AG04450 (cell line): Measurements from ENCODE around the gene NEK1. TPM values are rescaled to one million over a fixed set of nuclear protein-coding genes. Genes with fewer than 3 reads are reported as not detected.
"Not testable (repeated sequence)": the region's sequence is repeated elsewhere in the genome, so short reads cannot be mapped to it uniquely, and the experiment has no call there.

Source experiments
- CTCF ChIA-PET: fragments of 300-600, 350-600 bp; formaldehyde crosslinking; extraction: SDS; loops from one replicate; lab custom pipeline; 2022; ENCODE audit warnings: antibody characterized with exemption, inconsistent platforms; lab: Charles Lee
- POLR2A ChIA-PET: fragments of 350-600 bp; formaldehyde crosslinking; extraction: SDS; loops from one replicate; lab custom pipeline; 2021; ENCODE audit warnings: antibody characterized with exemption, inconsistent platforms; lab: Yijun Ruan, JAX
- DNase-seq: peaks from one replicate; pipeline ENCODE4 v3.0.0-alpha.2; 2011; ENCODE audit warnings: low read depth, low spot score
- H3K27ac ChIP-seq: one replicate; pipeline ENCODE4 v1.5.1; 2012; ENCODE audit warnings: low read depth, low read length, control low read depth
- H3K27me3 ChIP-seq: one replicate; pipeline ENCODE4 v1.6.0; 2012; ENCODE audit warnings: low read length; ENCODE audit not compliant: control insufficient read depth, insufficient read depth
- H3K4me3 ChIP-seq: 2 replicates; pipeline ENCODE4 v1.5.1; 2011; ENCODE audit warnings: mild to moderate bottlenecking, low read depth, low read length, control low read depth
- H3K9me3 ChIP-seq: 2 replicates; pipeline ENCODE4 v1.5.1; 2012; ENCODE audit warnings: low read length; ENCODE audit not compliant: control insufficient read depth, insufficient read depth
- CTCF ChIP-seq: IDR thresholded peaks from 2 replicates; pipeline ENCODE4 v1.5.1; 2011; ENCODE audit warnings: low read depth, low read length, control low read depth, inconsistent platforms
- polyA plus RNA-seq: library from polyadenylated mRNA; depleted of rRNA; stranded (reverse); fragments of >200 nt; gene quantifications from 2 replicates; pipeline ENCODE4 v1.2.3, GENCODE V29; 2011

Gene NEK1
- polyA plus RNA-seq, 1 experiment = 7.7 TPM

DNA sequence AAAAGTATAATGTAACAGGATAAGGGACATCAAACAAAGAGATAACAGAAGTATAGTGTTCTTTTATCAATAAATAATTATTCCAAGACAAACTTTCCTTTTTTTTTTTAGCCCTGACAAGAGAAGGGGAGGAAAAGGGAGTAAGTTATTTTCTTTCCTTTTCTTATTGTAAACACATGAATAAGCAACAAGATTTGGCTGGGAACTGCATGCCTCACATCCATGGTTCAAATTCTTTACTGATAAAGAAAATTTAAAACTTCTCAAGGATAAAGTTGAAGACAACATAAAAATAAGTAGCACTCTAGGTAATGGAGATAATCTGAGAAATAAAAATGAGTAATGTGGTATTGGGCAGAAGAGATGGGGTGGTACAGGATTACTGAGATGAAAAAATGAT is 71.6 kb downstream of the NEK1 start:
- Histone ChIP-seq H3K27ac (no peak overlapping the region), H3K9me3 (no peaks in the 10 kb centered on the region), H3K27me3 (no peaks in the 10 kb centered on the region), H3K4me3 (no peak overlapping the region)
- TF ChIP-seq CTCF = no peak
- CTCF ChIA-PET = interaction anchor here (1.2 kb wide), 1 partner anchor 25 kb away, joined by 3 read pairs; no protein-coding TSS in a partner anchor
- DNase-seq = no peak
- POLR2A ChIA-PET = no interaction called here

GRCh38 chr4:169530048-169530447 is 82.3 kb downstream of the NEK1 start:
- no peak overlapping the region for H3K27ac ChIP-seq
- H3K4me3 ChIP-seq = no peak overlapping the region
- H3K27me3 ChIP-seq = no peaks in the 10 kb centered on the region
- POLR2A ChIA-PET = no interaction called here
- CTCF ChIA-PET = no interaction called here
- no peaks in the 10 kb centered on the region for H3K9me3 ChIP-seq
- DNase-seq = no peak
- no peak for TF ChIP-seq CTCF

DNA sequence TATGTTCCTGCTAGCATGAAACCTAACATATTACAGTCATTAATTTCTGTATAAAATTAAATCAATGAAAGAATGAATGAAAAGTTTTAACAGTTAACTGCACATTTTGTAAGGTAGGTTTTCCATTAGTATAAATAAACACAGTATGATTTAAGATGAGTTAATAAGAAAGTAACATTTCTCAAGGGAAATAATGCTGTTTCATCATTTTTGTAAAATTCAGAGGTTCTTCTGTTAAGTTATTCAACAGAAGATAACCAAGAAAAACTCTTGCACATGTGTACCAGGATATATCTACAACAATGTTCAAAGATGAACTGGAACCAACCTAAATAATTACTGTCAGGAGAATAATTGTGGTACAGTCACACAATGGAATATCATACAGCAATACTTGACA is 88.6 kb downstream of the NEK1 start:
- H3K27me3 ChIP-seq = no peaks in the 10 kb centered on the region
- CTCF ChIA-PET = interaction anchor here (0.5 kb wide), 1 partner anchor 42 kb away, joined by 3 read pairs; no protein-coding TSS in a partner anchor
- no peaks in the 10 kb centered on the region for H3K9me3 ChIP-seq
- H3K27ac ChIP-seq = no peak overlapping the region
- no peak for TF ChIP-seq CTCF
- H3K4me3 ChIP-seq = no peak overlapping the region
- POLR2A ChIA-PET = no interaction called here
- DNase-seq = no peak

DNA sequence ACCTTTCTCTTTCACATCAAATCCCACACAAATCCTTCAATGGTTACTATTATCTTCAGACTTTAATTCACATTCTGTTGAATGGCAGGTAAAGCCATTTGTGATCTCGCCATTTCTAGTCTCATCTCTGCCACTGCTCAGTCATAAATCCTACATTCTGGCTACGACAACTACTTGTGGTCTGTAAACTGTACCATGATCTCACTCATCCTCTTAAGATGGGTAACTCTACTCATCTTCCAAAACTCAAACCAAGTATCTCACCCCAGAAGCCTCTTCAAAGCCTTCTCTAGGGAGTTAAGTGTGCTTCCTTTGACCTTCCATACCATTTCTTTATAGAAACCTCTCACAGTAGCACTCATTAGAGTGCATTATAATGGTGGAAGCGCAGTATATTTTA is 101.8 kb downstream of the NEK1 start:
- H3K4me3 ChIP-seq = no peak overlapping the region
- ChIA-PET POLR2A (no interaction called here), CTCF (no interaction called here)
- DNase-seq = no peak
- H3K27ac ChIP-seq = no peak overlapping the region
- no peaks in the 10 kb centered on the region for H3K27me3 ChIP-seq
- H3K9me3 ChIP-seq = no peaks in the 10 kb centered on the region
- TF ChIP-seq CTCF = no peak

DNA sequence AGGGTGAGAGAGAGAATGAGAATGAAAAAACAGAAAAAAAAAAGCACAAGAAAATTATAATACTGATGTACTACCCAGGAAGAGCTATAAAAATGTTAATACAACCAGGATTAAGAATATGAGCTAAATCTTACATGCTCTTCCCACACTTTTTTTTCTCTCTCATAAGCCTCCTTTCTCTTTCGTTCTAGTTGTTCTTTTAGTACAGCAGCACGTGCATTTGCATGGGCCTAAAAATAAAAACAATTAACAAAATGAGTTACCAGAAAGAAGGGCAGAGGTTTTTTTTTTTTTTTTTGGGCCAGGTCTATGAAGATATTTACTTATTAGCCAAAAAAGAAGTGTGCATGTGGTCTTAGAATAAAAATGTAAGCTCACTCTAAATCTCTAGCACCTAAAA is 105.5 kb downstream of the NEK1 start:
- no peak overlapping the region for H3K27ac ChIP-seq
- no peak for TF ChIP-seq CTCF
- DNase-seq = no peak
- H3K4me3 ChIP-seq = no peak overlapping the region
- ChIA-PET POLR2A (no interaction called here), CTCF (interaction anchor here (0.5 to 2.9 kb wide), 6 partner anchors 14 to 631 kb away, joined by 3 to 15 read pairs (median 4); no protein-coding TSS in a partner anchor)
- H3K27me3 ChIP-seq = no peaks in the 10 kb centered on the region
- H3K9me3 ChIP-seq = no peaks in the 10 kb centered on the region

- CTCF ChIA-PET, POLR2A ChIA-PET, H3K9me3 ChIP-seq, DNase-seq, H3K27ac ChIP-seq, H3K4me3 ChIP-seq, H3K27me3 ChIP-seq: not testable (repeated sequence)
Observed at GRCh38 chr4:169499907-169500306, 112.5 kb downstream of the NEK1 start.

- H3K9me3 ChIP-seq, H3K4me3 ChIP-seq, POLR2A ChIA-PET, H3K27ac ChIP-seq, H3K27me3 ChIP-seq, DNase-seq: not testable (repeated sequence)
- CTCF ChIA-PET = interaction anchor here (0.7 to 1.7 kb wide), 4 partner anchors 72 to 571 kb away, joined by 3 to 18 read pairs (median 6); no protein-coding TSS in a partner anchor
Observed at GRCh38 chr4:169494234-169494633, 118.1 kb downstream of the NEK1 start.
